Liver (tissue), 9 donors: ENCODE measurements around the gene SRD5A1. TPM values are rescaled to one million over a fixed set of nuclear protein-coding genes. Genes with fewer than 3 reads are reported as not detected.

ENCODE experiments used
- DNase-seq: peaks from one replicate; pipeline ENCODE4 v3.0.0-alpha.2; 2017; ENCODE audit warnings: low spot score
- H3K27ac ChIP-seq, 2 donors: one replicate each; pipeline ENCODE4 v1.7.0; 2013; ENCODE audit warnings: inconsistent platforms in 2 of 2, low read length in 2 of 2, control low read depth in 1 of 2, low read depth in 1 of 2, mild to moderate bottlenecking in 1 of 2
- H3K27me3 ChIP-seq, 4 donors: one replicate each; pipeline versions ENCODE4 v1.6.1 to v1.7.0; 2013; ENCODE audit warnings: low read length in 3 of 4, inconsistent platforms in 1 of 4, mild to moderate bottlenecking in 1 of 4, moderate library complexity in 1 of 4; ENCODE audit not compliant: control insufficient read depth in 4 of 4, insufficient read depth in 4 of 4
- H3K36me3 ChIP-seq, 4 donors: one replicate each; pipeline versions ENCODE4 v1.6.1 to v1.7.0; 2013; ENCODE audit warnings: low read length in 3 of 4, mild to moderate bottlenecking in 3 of 4, low read depth in 1 of 4, moderate library complexity in 1 of 4; ENCODE audit not compliant: control insufficient read depth in 4 of 4, insufficient read depth in 3 of 4
- H3K4me1 ChIP-seq, 4 donors: one replicate each; pipeline versions ENCODE4 v1.6.1 to v1.7.0; 2013; ENCODE audit warnings: low read length in 3 of 4, mild to moderate bottlenecking in 3 of 4, moderate library complexity in 1 of 4; ENCODE audit not compliant: control insufficient read depth in 4 of 4, insufficient read depth in 4 of 4
- H3K4me3 ChIP-seq, 3 donors: one replicate each; pipeline versions ENCODE4 v1.6.1 to v1.7.0; 2013; ENCODE audit warnings: low read length in 3 of 3, control low read depth in 1 of 3, low read depth in 1 of 3, mild to moderate bottlenecking in 1 of 3
- H3K9ac ChIP-seq, 2 donors: one replicate each; pipeline ENCODE4 v1.7.0; 2013; ENCODE audit warnings: low read length in 2 of 2, mild to moderate bottlenecking in 2 of 2, moderate library complexity in 2 of 2, control low read depth in 1 of 2, low read depth in 1 of 2
- H3K9me3 ChIP-seq, 4 donors: one replicate each; pipeline versions ENCODE4 v1.6.1 to v1.7.0; 2013; ENCODE audit warnings: low read length in 3 of 4; ENCODE audit not compliant: control insufficient read depth in 4 of 4
- EGR1 ChIP-seq, 2 donors: IDR thresholded peaks; 2 replicates each; pipeline ENCODE4 v1.6.1; 2016 to 2018; ENCODE audit warnings: antibody characterized with exemption in 2 of 2, low read depth in 2 of 2
- FOXA1 ChIP-seq: IDR thresholded peaks from 2 replicates; pipeline ENCODE4 v1.6.1; 2016; ENCODE audit warnings: antibody characterized with exemption
- FOXA2 ChIP-seq: IDR thresholded peaks from 2 replicates; pipeline ENCODE4 v1.6.1; 2016; ENCODE audit warnings: antibody characterized with exemption
- GABPA ChIP-seq, 2 donors: IDR thresholded peaks in 1 of 2; conservative IDR thresholded peaks in 1 of 2; 2 replicates each; pipeline ENCODE4 v1.6.1; 2016; ENCODE audit warnings: antibody characterized with exemption in 2 of 2, mild to moderate bottlenecking in 1 of 2, moderate library complexity in 1 of 2
- HNF4A ChIP-seq, 2 donors: conservative IDR thresholded peaks; 2 replicates each; pipeline ENCODE4 v1.6.1; 2016; ENCODE audit warnings: antibody characterized with exemption in 2 of 2, mild to moderate bottlenecking in 2 of 2
- HNF4G ChIP-seq: IDR thresholded peaks from 2 replicates; pipeline ENCODE4 v1.6.1; 2016; ENCODE audit warnings: antibody characterized with exemption
- JUND ChIP-seq, 2 donors: IDR thresholded peaks; 2 replicates each; pipeline ENCODE4 v1.6.1; 2016; ENCODE audit warnings: antibody characterized with exemption in 2 of 2
- NR2F2 ChIP-seq: IDR thresholded peaks from 2 replicates; pipeline ENCODE4 v1.6.1; 2016; ENCODE audit warnings: antibody characterized with exemption
- RAD21 ChIP-seq, 2 donors: IDR thresholded peaks; 2 replicates each; pipeline ENCODE4 v1.6.1; 2016; ENCODE audit warnings: antibody characterized with exemption in 2 of 2, mild to moderate bottlenecking in 2 of 2
- REST ChIP-seq: IDR thresholded peaks from 2 replicates; pipeline ENCODE4 v1.6.1; 2016; ENCODE audit warnings: antibody characterized with exemption, mild to moderate bottlenecking
- SP1 ChIP-seq: IDR thresholded peaks from 2 replicates; pipeline ENCODE4 v1.6.1; 2018; ENCODE audit warnings: antibody characterized with exemption, mild to moderate bottlenecking
- TAF1 ChIP-seq: conservative IDR thresholded peaks from 2 replicates; pipeline ENCODE4 v1.6.1; 2016; ENCODE audit warnings: antibody characterized with exemption, mild to moderate bottlenecking
- YY1 ChIP-seq: IDR thresholded peaks from 2 replicates; pipeline ENCODE4 v1.6.1; 2016; ENCODE audit warnings: antibody characterized with exemption, mild to moderate bottlenecking
- WGBS: extraction: QIAGEN DNeasy Blood & Tissue Kit; methylation state at CpG from one replicate; pipeline ENCODE4 v1.1.7; 2013; 5-methylcytosine and 5-hydroxymethylcytosine counted together
- polyA plus RNA-seq, 2 donors: library from polyadenylated mRNA; stranded (reverse) in 1 of 2; unstranded in 1 of 2; fragments of 200-250 nt in 1 of 2; fragments of >200 nt in 1 of 2; fragmentation: Nextera tagmentation in 1 of 2; extraction: Ambion mirVana in 1 of 2; gene quantifications; one replicate each; pipeline versions ENCODE4 v1.2.1 to v1.2.3, GENCODE V29; 2013 to 2015
- total RNA-seq, 2 donors: library from RNA; depleted of rRNA; stranded (reverse); fragments of >200 nt; gene quantifications; one replicate each; pipeline ENCODE4 v1.2.3, GENCODE V29; 2014
- TF ChIP-seq, protein P1 (sequence below): IDR thresholded peaks from 2 replicates; pipeline ENCODE4 v1.6.1; 2016; ENCODE audit warnings: antibody characterized with exemption
- TF ChIP-seq, protein P2 (sequence below): fragments of 150-350 bp; IDR thresholded peaks from 2 replicates; pipeline ENCODE4 v1.5.1; 2017; ENCODE audit warnings: improper control_type of control experiment, low read depth, low read length; ENCODE audit not compliant: missing input control
- TF ChIP-seq, protein P3 (sequence below): IDR thresholded peaks from 2 replicates; pipeline ENCODE4 v1.6.1; 2016; ENCODE audit warnings: antibody characterized with exemption
- TF ChIP-seq, protein P4 (sequence below): IDR thresholded peaks from 2 replicates; pipeline ENCODE4 v1.6.1; 2016; ENCODE audit warnings: antibody characterized with exemption
- donor health status: healthy.
- donor health status: healthy.
- donor health status: healthy.
- donor health status: healthy.
- donor health status: healthy.

SRD5A1 gene
- total and polyA plus RNA-seq, 4 donors: 6.3 to 87.0 (median 47.7) TPM

- 48% methylated on average over 17 of the region's 17 CpGs for WGBS
- H3K4me1 ChIP-seq: peaks cover 18 to 57% (median 40%) of the 10 kb centered on the region in 4 donors
- H3K36me3 ChIP-seq: no peaks in the 10 kb centered on the region
- peak; percentile 32 for DNase-seq
- peak overlapping the region in 1 of 2 donors; percentile 71 for H3K9ac ChIP-seq
- H3K27ac ChIP-seq: peak overlapping the region in 1 of 2 donors; percentile 28
- H3K4me3 ChIP-seq: peak overlapping the region; percentile 61 to 83 (median 71)
- no peaks in the 10 kb centered on the region for H3K9me3 ChIP-seq
- no peaks in the 10 kb centered on the region for H3K27me3 ChIP-seq
- TF ChIP-seq, protein P1, sequence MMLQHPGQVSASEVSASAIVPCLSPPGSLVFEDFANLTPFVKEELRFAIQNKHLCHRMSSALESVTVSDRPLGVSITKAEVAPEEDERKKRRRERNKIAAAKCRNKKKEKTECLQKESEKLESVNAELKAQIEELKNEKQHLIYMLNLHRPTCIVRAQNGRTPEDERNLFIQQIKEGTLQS: no peak
- TF ChIP-seq, protein P2, sequence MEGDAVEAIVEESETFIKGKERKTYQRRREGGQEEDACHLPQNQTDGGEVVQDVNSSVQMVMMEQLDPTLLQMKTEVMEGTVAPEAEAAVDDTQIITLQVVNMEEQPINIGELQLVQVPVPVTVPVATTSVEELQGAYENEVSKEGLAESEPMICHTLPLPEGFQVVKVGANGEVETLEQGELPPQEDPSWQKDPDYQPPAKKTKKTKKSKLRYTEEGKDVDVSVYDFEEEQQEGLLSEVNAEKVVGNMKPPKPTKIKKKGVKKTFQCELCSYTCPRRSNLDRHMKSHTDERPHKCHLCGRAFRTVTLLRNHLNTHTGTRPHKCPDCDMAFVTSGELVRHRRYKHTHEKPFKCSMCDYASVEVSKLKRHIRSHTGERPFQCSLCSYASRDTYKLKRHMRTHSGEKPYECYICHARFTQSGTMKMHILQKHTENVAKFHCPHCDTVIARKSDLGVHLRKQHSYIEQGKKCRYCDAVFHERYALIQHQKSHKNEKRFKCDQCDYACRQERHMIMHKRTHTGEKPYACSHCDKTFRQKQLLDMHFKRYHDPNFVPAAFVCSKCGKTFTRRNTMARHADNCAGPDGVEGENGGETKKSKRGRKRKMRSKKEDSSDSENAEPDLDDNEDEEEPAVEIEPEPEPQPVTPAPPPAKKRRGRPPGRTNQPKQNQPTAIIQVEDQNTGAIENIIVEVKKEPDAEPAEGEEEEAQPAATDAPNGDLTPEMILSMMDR: no peak
- no peak for TF ChIP-seq GABPA (IDR thresholded peaks at IDR 0.05 in 1 of 2, conservative IDR thresholded peaks at IDR 0.05 in 1 of 2)
- TF ChIP-seq JUND (IDR thresholded peaks at IDR 0.05): no peak
- no peak for TF ChIP-seq REST
- no peak for TF ChIP-seq FOXA2
- TF ChIP-seq TAF1: no peak
- no peak for TF ChIP-seq RAD21 (IDR thresholded peaks at IDR 0.05)
- TF ChIP-seq, protein P3, sequence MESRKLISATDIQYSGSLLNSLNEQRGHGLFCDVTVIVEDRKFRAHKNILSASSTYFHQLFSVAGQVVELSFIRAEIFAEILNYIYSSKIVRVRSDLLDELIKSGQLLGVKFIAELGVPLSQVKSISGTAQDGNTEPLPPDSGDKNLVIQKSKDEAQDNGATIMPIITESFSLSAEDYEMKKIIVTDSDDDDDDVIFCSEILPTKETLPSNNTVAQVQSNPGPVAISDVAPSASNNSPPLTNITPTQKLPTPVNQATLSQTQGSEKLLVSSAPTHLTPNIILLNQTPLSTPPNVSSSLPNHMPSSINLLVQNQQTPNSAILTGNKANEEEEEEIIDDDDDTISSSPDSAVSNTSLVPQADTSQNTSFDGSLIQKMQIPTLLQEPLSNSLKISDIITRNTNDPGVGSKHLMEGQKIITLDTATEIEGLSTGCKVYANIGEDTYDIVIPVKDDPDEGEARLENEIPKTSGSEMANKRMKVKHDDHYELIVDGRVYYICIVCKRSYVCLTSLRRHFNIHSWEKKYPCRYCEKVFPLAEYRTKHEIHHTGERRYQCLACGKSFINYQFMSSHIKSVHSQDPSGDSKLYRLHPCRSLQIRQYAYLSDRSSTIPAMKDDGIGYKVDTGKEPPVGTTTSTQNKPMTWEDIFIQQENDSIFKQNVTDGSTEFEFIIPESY: no peak
- TF ChIP-seq YY1: no peak
- no peak for TF ChIP-seq EGR1 (IDR thresholded peaks at IDR 0.05; ENCODE audit: low read depth in 2 of 2)
- no peak for TF ChIP-seq NR2F2
These were observed 82.8 kb downstream of the SRD5A1 start for GRCh38 chr5:6715758-6716628.

- Histone ChIP-seq H3K36me3 (no peaks in the 10 kb centered on the region), H3K27me3 (no peaks in the 10 kb centered on the region), H3K4me1 (peaks cover 20 to 59% (median 45%) of the 10 kb centered on the region in 4 donors), H3K9me3 (no peaks in the 10 kb centered on the region), H3K27ac (no peak overlapping the region), H3K9ac (no peak overlapping the region), H3K4me3 (peak overlapping the region in 1 of 3 donors; percentile 29)
- DNase-seq: peak; percentile 29
- WGBS: 87% methylated on average over 4 of the region's 4 CpGs
- TF ChIP-seq EGR1 (IDR thresholded peaks at IDR 0.05; ENCODE audit: low read depth in 2 of 2) (no peak), HNF4A (conservative IDR thresholded peaks at IDR 0.05) (no peak), NR2F2 (no peak), HNF4G (no peak), FOXA1 (no peak), RAD21 (IDR thresholded peaks at IDR 0.05) (no peak), SP1 (no peak), JUND (IDR thresholded peaks at IDR 0.05) (no peak), REST (no peak), TAF1 (no peak)
- TF ChIP-seq, protein P4, sequence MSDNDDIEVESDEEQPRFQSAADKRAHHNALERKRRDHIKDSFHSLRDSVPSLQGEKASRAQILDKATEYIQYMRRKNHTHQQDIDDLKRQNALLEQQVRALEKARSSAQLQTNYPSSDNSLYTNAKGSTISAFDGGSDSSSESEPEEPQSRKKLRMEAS: no peak
- TF ChIP-seq, protein P1: no peak
These were observed 83.4 kb downstream of the SRD5A1 start for GRCh38 chr5:6716629-6717149.
